HuH-7 (cell line): ENCODE measurements around the gene GFER.
"Not testable (repeated sequence)": the region's sequence is repeated elsewhere in the genome, so short reads cannot be mapped to it uniquely, and the experiment has no call there.

Source experiments
- DNase-seq: peaks from one replicate; pipeline ENCODE4 v3.0.0; 2011; ENCODE audit warnings: low spot score

Gene GFER

GRCh38 chr16:2026461-2027023 lies 42.5 kb downstream of the GFER start, which contains the start of gene NHERF2:
Gene NHERF2 (plus strand): TSS chr16:2026902. CDS start chr16:2027006, 104 bp downstream.
- DNase-seq: peak; percentile 79

GRCh38 chr16:2027024-2028010 lies 43.3 kb downstream of the GFER start:
- no peak for DNase-seq

GRCh38 chr16:2028146-2028545 lies 44.2 kb downstream of the GFER start:
- no peak for DNase-seq

- no peak for DNase-seq
Observed at GRCh38 chr16:2028620-2029220, 44.7 kb downstream of the GFER start.

GRCh38 chr16:2029350-2029749 lies 45.4 kb downstream of the GFER start:
- DNase-seq: no peak

GRCh38 chr16:2030036-2030435 lies 46.0 kb downstream of the GFER start:
- DNase-seq: no peak

GRCh38 chr16:2031081-2031577 lies 47.1 kb downstream of the GFER start:
- DNase-seq: no peak

GRCh38 chr16:2032285-2033056 lies 48.5 kb downstream of the GFER start:
- no peak for DNase-seq

- DNase-seq: no peak
Observed at GRCh38 chr16:2033057-2033908, 49.3 kb downstream of the GFER start.

- not testable (repeated sequence) for DNase-seq
Observed at GRCh38 chr16:2033909-2034695, 50.1 kb downstream of the GFER start.

GRCh38 chr16:2034696-2035430 lies 50.9 kb downstream of the GFER start:
- no peak for DNase-seq

- peak; percentile 73 for DNase-seq
Observed at GRCh38 chr16:2035431-2036199, 51.6 kb downstream of the GFER start.

GRCh38 chr16:2036200-2036966 lies 52.4 kb downstream of the GFER start:
- no peak for DNase-seq

GRCh38 chr16:2037115-2037514 lies 53.1 kb downstream of the GFER start:
- DNase-seq: no peak
